HG03066 (cell line): ENCODE data around the gene MYO1A.
A peak's percentile ranks its signal among the peaks of the same experiment; 100 is the strongest.
"Not testable (repeated sequence)": the region's sequence is repeated elsewhere in the genome, so short reads cannot be mapped to it uniquely, and the experiment has no call there.

Experiments
- ATAC-seq: cut with Tn5 transposase; IDR thresholded peaks from one replicate; pipeline ENCODE4 v1.9.1; 2021; ENCODE audit warnings: low read depth; ENCODE audit not compliant: unreplicated experiment

Gene MYO1A

GRCh38 chr12:57019983-57020719 is 29.8 kb downstream of the MYO1A start:
- ATAC-seq: no peak

- no peak for ATAC-seq
These were observed 31.0 kb downstream of the MYO1A start for GRCh38 chr12:57018906-57019305.

- ATAC-seq: not testable (repeated sequence)
These were observed 31.6 kb downstream of the MYO1A start for GRCh38 chr12:57018353-57018752.

- ATAC-seq: no peak
These were observed 33.6 kb downstream of the MYO1A start, which contains the start of gene TAC3 for GRCh38 chr12:57016348-57016747. Gene TAC3, minus strand, starts transcription at chr12:57016529. Its CDS starts 732 bp downstream, at chr12:57015797.

- peak; percentile 79 for ATAC-seq
These were observed 37.1 kb downstream of the MYO1A start for GRCh38 chr12:57012600-57013465.

- ATAC-seq: no peak
These were observed 38.2 kb downstream of the MYO1A start for GRCh38 chr12:57011438-57012424.

- ATAC-seq: no peak
These were observed 39.2 kb downstream of the MYO1A start for GRCh38 chr12:57010627-57011247.

GRCh38 chr12:57009949-57010626 is 39.8 kb downstream of the MYO1A start:
- no peak for ATAC-seq

- ATAC-seq: no peak
These were observed 41.8 kb downstream of the MYO1A start for GRCh38 chr12:57008178-57008577.

- ATAC-seq: no peak
These were observed 43.0 kb downstream of the MYO1A start for GRCh38 chr12:57006809-57007475.

GRCh38 chr12:57005980-57006808 is 43.7 kb downstream of the MYO1A start, which contains the start of gene ZBTB39:
Gene ZBTB39, minus strand, starts transcription at chr12:57006546. Its CDS starts 1,629 bp downstream, at chr12:57004917.
- ATAC-seq: peak; percentile 48

- ATAC-seq: no peak
These were observed 45.3 kb downstream of the MYO1A start for GRCh38 chr12:57004651-57005050.

- no peak for ATAC-seq
These were observed 46.5 kb downstream of the MYO1A start for GRCh38 chr12:57003395-57003794.

GRCh38 chr12:57001448-57001906 is 48.5 kb downstream of the MYO1A start:
- ATAC-seq: no peak

GRCh38 chr12:57000393-57000792 is 49.5 kb downstream of the MYO1A start:
- no peak for ATAC-seq

- no peak for ATAC-seq
These were observed 50.5 kb downstream of the MYO1A start for GRCh38 chr12:56999456-56999855.

- peak; percentile 88 for ATAC-seq
These were observed 50.9 kb downstream of the MYO1A start for GRCh38 chr12:56998981-56999380.

GRCh38 chr12:56998316-56998715 is 51.6 kb downstream of the MYO1A start:
- no peak for ATAC-seq
